Ishikawa (cell line): ENCODE results near the gene LCT.

Experiments
- CEBPB ChIP-seq: IDR thresholded peaks from 2 replicates; pipeline ENCODE4 v1.6.1; 2012
- CREB1 ChIP-seq: IDR thresholded peaks from 2 replicates; pipeline ENCODE4 v1.6.1; 2012; ENCODE audit warnings: low read depth
- EGR1 ChIP-seq: IDR thresholded peaks from 2 replicates; pipeline ENCODE4 v1.6.1; 2012
- EP300 ChIP-seq: IDR thresholded peaks from 2 replicates; pipeline ENCODE4 v1.6.1; 2012; ENCODE audit warnings: borderline replicate concordance
- FOXM1 ChIP-seq: IDR thresholded peaks from 2 replicates; pipeline ENCODE4 v1.6.1; 2012; ENCODE audit warnings: low read depth, borderline replicate concordance
- RAD21 ChIP-seq: IDR thresholded peaks from 2 replicates; pipeline ENCODE4 v1.6.1; 2012; ENCODE audit warnings: low read depth
- TAF1 ChIP-seq: IDR thresholded peaks from 2 replicates; pipeline ENCODE4 v1.6.1; 2012; ENCODE audit warnings: low read depth, mild to moderate bottlenecking
- YY1 ChIP-seq: IDR thresholded peaks from 2 replicates; pipeline ENCODE4 v1.6.1; 2012; ENCODE audit warnings: low read depth
- TF ChIP-seq, protein P1 (sequence below): IDR thresholded peaks from 2 replicates; pipeline ENCODE4 v1.6.1; 2012; ENCODE audit warnings: low read depth, mild to moderate bottlenecking
- TF ChIP-seq, protein P2 (sequence below): IDR thresholded peaks from 2 replicates; pipeline ENCODE4 v1.6.1; 2012

- TF ChIP-seq FOXM1 = no peak
- TF ChIP-seq EGR1 = no peak
- TF ChIP-seq, protein P1, sequence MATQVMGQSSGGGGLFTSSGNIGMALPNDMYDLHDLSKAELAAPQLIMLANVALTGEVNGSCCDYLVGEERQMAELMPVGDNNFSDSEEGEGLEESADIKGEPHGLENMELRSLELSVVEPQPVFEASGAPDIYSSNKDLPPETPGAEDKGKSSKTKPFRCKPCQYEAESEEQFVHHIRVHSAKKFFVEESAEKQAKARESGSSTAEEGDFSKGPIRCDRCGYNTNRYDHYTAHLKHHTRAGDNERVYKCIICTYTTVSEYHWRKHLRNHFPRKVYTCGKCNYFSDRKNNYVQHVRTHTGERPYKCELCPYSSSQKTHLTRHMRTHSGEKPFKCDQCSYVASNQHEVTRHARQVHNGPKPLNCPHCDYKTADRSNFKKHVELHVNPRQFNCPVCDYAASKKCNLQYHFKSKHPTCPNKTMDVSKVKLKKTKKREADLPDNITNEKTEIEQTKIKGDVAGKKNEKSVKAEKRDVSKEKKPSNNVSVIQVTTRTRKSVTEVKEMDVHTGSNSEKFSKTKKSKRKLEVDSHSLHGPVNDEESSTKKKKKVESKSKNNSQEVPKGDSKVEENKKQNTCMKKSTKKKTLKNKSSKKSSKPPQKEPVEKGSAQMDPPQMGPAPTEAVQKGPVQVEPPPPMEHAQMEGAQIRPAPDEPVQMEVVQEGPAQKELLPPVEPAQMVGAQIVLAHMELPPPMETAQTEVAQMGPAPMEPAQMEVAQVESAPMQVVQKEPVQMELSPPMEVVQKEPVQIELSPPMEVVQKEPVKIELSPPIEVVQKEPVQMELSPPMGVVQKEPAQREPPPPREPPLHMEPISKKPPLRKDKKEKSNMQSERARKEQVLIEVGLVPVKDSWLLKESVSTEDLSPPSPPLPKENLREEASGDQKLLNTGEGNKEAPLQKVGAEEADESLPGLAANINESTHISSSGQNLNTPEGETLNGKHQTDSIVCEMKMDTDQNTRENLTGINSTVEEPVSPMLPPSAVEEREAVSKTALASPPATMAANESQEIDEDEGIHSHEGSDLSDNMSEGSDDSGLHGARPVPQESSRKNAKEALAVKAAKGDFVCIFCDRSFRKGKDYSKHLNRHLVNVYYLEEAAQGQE = no peak
- no peak for TF ChIP-seq YY1
- TF ChIP-seq EP300 = no peak
- TF ChIP-seq, protein P2, sequence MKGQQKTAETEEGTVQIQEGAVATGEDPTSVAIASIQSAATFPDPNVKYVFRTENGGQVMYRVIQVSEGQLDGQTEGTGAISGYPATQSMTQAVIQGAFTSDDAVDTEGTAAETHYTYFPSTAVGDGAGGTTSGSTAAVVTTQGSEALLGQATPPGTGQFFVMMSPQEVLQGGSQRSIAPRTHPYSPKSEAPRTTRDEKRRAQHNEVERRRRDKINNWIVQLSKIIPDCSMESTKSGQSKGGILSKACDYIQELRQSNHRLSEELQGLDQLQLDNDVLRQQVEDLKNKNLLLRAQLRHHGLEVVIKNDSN = no peak
- TF ChIP-seq RAD21 = no peak
- no peak for TF ChIP-seq CREB1
- TF ChIP-seq TAF1 = no peak
- no peak for TF ChIP-seq CEBPB
Observed at GRCh38 chr2:135744760-135745314, 92.1 kb downstream of the LCT start.
